RKO (cell line): ENCODE data around the gene LCNL1.
A peak's percentile ranks its signal among the peaks of the same experiment; 100 is the strongest.

ENCODE experiments used
- DNase-seq: peaks from one replicate; pipeline ENCODE4 v3.0.0-alpha.2; 2016; ENCODE audit warnings: low spot score

The LCNL1 gene

GRCh38 chr9:136975644-136976043 is 7.1 kb upstream of the LCNL1 start:
- DNase-seq: no peak

DNA sequence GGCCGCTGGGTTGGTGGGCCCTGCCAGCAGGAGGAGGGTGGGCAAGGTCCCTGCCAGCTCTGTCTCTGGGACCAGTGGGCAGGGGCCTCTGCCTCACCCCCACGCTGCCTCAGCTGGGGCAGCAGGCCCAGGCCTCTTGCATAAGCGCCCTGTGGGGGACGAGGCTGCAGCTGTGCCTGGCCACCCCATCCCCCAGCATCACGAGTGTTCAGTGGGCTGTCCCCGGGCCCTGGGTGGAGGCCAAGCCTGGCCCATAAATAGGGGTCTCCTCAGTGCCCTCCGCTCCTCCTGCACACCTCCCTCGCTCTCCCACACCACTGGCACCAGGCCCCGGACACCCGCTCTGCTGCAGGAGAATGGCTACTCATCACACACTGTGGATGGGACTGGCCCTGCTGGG is 5.6 kb upstream of the LCNL1 start, which contains the start of gene PTGDS:
Gene PTGDS, plus strand, starts transcription at position 282 of the 400 bp plus-strand sequence. Its CDS starts 75 bp downstream, at position 357.
- DNase-seq: no peak

DNA sequence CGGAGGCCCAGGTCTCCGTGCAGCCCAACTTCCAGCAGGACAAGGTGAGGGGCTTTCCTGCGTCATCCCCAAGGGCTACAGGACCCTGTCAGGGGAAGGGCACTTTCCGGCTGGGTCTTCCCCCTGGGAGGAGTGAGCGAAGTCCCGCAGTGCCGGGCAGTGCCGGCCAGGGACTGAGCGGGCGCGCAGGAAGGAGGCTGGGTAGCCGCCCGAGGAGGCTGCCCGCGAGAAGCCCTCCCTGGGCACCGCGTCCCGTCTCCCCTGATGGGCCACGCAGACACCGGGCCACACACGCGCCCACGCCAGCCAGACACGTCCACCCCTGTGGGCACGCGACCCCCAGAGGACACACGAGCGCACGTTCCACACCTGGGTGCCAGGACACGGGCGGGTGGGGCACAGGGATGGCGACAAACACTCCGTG is 5.1 kb upstream of the LCNL1 start:
- no peak for DNase-seq

- DNase-seq: peak; percentile 35
Observed at GRCh38 chr9:136978073-136978864, 4.5 kb upstream of the LCNL1 start.

- DNase-seq: no peak
Observed at GRCh38 chr9:136978865-136979544, 3.8 kb upstream of the LCNL1 start.

DNA sequence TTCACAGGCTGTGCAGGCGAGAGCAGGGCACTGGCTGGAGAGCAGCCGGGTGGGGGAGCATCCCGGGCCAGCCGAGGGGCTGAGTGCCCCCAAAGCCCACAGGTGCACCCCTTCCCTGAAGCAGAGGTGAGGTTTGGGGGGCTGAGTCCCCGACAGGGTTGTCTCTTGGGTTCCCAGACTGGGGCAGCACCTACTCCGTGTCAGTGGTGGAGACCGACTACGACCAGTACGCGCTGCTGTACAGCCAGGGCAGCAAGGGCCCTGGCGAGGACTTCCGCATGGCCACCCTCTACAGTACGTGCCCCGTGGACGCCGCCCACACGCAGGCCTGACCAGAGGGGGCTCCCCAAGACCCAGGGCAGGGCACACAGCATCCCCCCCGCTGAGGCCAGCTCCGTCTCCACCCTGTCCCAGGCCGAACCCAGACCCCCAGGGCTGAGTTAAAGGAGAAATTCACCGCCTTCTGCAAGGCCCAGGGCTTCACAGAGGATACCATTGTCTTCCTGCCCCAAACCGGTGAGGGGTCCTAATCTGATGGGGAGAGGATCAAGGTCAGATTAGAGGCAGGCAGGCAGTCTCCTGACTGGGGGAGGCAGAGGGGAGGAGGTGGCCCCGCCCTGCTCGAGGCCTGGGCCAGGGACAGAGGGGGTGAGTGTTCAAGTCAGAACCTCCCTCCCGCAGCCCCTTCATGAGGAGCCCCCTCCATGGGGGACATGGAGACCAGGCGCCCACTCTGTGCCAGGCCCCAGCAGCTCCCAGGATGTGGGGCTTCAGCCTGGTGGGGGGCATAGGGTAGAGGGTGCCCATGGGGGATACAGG is 2.8 kb upstream of the LCNL1 start:
- no peak for DNase-seq

- no peak for DNase-seq
Observed at GRCh38 chr9:136980669-136981478, 1.9 kb upstream of the LCNL1 start.

- no peak for DNase-seq
Observed at GRCh38 chr9:136981588-136982231, 1.1 kb upstream of the LCNL1 start.

DNA sequence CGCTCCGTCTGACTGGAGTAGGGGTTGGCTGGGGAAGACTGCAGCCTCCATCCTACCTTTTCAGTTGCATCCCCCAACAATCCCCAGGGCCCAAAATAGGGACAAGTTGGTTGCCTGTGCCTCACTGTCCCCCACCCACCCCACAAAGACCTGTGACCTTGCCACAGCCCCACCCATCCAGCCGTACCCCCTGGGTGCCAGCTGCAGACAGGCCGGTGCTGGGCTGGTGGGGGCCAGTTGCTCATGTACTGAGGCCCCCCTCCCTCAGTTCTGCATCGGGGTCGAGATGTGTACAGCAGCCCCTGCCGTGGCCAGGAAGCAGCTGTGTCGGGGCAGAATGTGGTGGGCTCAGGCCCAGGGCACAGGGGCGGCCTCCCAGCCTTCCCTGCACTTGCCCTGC is 374 bp downstream of the LCNL1 start:
- DNase-seq: no peak

DNA sequence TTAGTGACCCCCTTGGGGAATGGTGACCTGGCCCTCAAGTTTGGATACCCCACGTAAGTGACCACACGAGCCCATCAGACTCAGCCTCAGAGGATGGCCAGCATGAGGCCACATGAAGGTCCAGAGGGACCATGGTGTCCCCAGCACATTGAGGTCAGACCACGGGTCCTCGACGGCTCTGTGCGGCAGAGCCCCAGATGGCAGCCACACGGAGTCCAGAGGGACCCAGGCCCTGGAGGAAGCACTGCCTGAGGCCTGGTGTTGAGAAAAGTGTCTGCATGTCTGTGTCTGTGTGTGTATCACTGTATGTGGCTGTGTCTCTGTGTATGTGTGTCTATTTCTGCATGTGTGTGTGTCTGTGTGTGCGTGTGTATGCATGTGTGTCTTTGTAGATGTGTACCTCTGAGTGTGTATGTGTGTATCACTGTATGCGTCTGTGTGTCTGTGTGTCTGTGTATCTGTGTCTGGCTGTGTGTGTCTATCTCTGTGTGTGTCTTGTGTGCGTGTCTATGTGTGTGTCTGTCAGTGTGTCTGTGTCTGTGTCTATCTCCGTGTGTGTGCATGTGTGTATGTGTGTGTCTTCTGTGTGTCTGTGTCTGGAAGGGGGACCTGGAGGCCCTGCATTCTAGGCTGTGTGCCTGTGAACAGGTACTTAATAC is 992 bp downstream of the LCNL1 start:
- DNase-seq: no peak

DNA sequence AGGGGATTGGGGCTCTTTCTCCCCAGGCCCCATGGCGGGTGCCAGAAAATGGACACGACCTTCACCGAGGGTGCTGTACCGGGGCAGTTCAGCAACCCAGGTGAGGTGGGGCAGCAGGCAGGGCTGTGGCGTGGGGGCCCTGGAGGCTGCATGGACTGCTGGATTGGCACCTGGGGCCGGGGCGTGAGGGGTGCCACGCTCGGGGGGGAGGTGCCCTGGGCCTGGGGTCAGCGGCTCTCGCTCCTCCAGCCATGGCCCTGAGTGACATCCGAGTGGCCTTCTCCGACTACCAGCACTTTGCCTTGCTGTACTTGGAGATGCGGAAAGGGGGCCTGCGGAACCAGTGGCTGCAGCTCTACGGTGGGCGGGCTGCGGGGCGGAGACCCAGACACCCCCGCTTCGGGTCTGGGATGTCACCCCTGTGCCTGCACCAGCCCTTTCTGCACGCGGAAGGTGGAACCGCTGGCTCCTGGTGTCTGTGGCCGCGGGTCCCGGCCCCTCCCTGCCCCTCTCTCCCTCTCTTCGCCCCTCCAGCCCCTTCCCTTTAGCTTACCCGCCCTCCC is 1.8 kb downstream of the LCNL1 start:
- DNase-seq: no peak

- no peak for DNase-seq
Observed at GRCh38 chr9:136985027-136985602, 2.3 kb downstream of the LCNL1 start.

DNA sequence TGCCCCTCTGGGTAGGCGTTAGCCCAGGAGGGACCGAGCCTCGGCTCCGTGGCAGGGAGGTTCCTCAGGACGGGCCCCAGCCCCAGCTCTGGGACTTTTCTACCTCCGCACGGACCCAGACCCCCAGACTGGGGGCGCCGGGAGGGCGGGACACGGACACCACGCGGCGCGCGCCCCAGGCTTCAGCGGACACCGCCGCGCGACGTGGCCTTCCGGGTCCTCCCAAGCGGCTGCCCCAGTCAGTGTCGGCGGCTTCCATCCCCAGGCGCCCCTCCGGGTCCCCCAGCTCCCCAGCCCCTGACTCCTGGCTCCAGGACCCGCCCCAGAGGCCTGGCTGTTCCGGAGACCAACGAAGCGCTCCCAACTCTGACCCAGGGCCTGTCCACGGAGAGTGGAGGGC is 3.1 kb downstream of the LCNL1 start:
- no peak for DNase-seq

DNA sequence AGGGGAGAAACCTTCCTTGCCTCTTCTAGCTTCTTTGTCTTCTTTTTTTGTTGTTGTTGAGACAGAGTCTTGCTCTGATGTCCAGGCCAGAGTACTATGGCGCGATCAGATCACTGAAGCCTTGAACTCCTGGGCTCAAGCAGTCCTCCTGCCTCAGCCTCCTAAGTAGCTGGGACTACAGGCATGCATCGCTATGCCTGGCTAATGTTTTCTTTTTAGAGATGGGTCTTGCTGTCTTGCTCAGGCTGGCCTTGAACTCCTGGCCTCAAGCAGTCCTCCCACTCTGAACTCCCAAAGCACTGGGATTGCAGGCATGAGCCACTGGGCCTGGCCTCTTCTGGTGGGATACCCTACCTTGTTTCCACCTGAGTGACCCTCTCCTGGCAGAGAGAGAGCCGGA is 6.1 kb downstream of the LCNL1 start:
- DNase-seq: no peak

GRCh38 chr9:136990242-136990911 is 7.6 kb downstream of the LCNL1 start:
- DNase-seq: no peak

DNA sequence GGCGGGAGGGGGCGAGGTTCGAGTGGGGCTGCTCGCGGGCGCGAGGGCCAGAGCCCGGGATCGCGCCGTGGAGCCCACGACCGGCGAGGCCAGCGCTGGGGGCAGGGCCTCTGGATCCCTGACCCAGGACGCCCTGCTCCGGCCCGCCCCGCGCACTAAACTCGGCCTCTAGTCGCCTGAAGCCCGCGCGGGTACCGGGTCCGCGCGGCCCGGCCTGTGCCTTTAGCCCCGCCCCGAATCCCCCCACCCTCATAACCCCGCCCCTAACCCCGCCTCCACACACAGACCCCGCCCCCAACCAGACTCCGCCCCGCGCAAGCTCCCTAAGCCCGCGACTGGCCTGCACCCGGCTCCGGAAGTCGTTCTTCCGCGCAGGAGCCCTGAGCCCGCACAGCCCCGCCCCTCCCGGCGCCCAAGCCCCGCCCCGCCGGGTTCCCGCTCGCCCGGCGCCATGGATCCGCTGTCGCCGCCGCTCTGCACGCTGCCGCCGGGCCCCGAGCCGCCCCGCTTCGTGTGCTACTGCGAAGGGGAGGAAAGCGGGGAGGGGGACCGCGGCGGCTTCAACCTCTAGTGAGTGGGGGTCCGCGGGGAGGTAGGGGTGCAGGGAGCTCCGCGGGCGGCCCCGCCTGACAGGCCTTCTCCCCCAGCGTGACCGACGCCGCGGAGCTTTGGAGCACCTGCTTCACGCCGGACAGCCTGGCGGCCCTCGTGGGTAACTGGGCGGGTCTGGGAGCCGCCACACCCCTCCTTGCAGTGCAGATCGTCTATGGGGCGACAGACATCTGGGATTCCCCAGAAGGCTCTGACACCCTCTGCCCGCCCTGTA is 9.4 kb downstream of the LCNL1 start, which contains the start of gene PAXX:
Gene PAXX, plus strand, starts transcription at position 430 of the 826 bp plus-strand sequence. Its CDS starts 22 bp downstream, at position 452.
- peak; percentile 96 for DNase-seq

- DNase-seq: no peak
Observed at GRCh38 chr9:136992819-136993369, 10.1 kb downstream of the LCNL1 start.
